DND-41 (cell line): ENCODE data around the gene GSAP.

ENCODE experiments used
- EZH2 ChIP-seq: IDR thresholded peaks from 3 replicates; pipeline ENCODE4 v1.6.1; 2012; ENCODE audit warnings: borderline replicate concordance, low read depth, mild to moderate bottlenecking, moderate library complexity, low read length, inconsistent platforms; ENCODE audit not compliant: severe bottlenecking
- TF ChIP-seq, protein P1 (sequence below): IDR thresholded peaks from 2 replicates; pipeline ENCODE4 v1.5.1; 2012; ENCODE audit warnings: borderline replicate concordance, low read length, moderate library complexity, mild to moderate bottlenecking; ENCODE audit not compliant: poor library complexity, severe bottlenecking; ENCODE audit errors: extremely low read depth

DNA sequence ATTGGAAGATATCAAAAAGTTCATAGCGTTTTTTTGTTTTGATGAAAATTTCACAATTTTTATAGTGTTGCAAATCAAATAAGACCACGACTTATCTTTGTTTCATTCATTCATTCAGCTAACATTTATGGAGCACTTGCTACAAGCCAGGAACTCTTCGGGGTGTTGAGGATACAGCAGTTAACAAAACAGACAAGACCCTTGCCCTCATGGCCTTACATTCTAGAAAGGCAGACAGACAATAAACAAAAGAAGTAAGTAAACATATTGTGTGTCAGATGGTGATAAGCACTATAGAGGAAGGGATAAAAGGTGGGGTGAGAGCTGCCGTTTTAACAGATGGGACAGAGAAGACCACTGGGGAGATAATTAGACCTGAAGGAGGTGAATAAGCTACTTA is 41.6 kb upstream of the GSAP start:
- no peak for TF ChIP-seq EZH2
- TF ChIP-seq, protein P1, sequence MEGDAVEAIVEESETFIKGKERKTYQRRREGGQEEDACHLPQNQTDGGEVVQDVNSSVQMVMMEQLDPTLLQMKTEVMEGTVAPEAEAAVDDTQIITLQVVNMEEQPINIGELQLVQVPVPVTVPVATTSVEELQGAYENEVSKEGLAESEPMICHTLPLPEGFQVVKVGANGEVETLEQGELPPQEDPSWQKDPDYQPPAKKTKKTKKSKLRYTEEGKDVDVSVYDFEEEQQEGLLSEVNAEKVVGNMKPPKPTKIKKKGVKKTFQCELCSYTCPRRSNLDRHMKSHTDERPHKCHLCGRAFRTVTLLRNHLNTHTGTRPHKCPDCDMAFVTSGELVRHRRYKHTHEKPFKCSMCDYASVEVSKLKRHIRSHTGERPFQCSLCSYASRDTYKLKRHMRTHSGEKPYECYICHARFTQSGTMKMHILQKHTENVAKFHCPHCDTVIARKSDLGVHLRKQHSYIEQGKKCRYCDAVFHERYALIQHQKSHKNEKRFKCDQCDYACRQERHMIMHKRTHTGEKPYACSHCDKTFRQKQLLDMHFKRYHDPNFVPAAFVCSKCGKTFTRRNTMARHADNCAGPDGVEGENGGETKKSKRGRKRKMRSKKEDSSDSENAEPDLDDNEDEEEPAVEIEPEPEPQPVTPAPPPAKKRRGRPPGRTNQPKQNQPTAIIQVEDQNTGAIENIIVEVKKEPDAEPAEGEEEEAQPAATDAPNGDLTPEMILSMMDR = no peak
